Skeletal muscle cell (primary cell): Measurements from ENCODE around the gene TRABD2A.

Experiments
- DNase-seq: peaks from one replicate; pipeline ENCODE4 v3.0.0-alpha.2; 2010; ENCODE audit warnings: low read depth
- H3K4me3 ChIP-seq: 2 replicates; pipeline ENCODE4 v1.5.1; 2011; ENCODE audit warnings: low read depth, mild to moderate bottlenecking, control low read depth, low read length, moderate library complexity

TRABD2A gene

GRCh38 chr2:84832772-84833461, 48.0 kb downstream of the TRABD2A start:
- DNase-seq = no peak
- no peak overlapping the region for H3K4me3 ChIP-seq

GRCh38 chr2:84830758-84831500, 50.0 kb downstream of the TRABD2A start:
- no peak for DNase-seq
- H3K4me3 ChIP-seq = no peak overlapping the region

DNA sequence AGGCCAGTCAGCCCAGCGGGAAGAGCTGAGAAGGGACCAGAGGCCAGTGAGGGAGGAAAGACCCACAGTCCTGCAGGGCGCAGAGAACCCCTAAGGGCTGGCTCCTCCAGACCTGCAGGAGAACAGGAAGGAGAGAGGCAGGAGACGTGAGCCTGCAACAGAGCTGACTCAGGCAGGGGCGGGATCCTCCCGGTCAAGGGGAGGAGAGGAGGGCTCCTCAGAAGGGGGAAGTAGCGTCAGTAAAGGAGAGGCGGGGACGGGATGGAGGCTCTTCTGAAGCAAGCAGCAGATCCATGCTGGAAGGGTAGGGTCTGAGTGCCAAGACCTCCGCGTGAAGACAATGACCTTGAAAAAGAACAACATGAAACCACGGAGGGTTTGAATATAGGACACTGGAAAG, 50.8 kb downstream of the TRABD2A start:
- no peak overlapping the region for H3K4me3 ChIP-seq
- no peak for DNase-seq

DNA sequence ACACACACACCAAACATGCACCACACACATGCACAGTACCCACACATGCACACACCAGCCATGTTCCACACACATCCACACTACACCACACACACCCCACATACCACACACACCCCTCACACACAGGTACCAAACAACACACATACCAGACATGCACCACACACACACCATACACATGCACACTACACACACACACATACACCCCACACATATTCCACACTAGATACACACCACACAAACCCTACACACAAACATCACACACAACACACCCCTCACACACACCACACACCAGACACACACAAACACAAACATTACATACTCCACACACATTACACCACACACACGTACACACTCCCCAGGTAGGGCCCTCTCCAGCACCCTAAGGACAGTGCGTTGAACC, 51.2 kb downstream of the TRABD2A start:
- no peak for DNase-seq
- no peak overlapping the region for H3K4me3 ChIP-seq

GRCh38 chr2:84827978-84828575, 52.8 kb downstream of the TRABD2A start:
- no peak overlapping the region for H3K4me3 ChIP-seq
- DNase-seq = no peak

GRCh38 chr2:84823788-84824187, 57.1 kb downstream of the TRABD2A start:
- H3K4me3 ChIP-seq = no peak overlapping the region

DNA sequence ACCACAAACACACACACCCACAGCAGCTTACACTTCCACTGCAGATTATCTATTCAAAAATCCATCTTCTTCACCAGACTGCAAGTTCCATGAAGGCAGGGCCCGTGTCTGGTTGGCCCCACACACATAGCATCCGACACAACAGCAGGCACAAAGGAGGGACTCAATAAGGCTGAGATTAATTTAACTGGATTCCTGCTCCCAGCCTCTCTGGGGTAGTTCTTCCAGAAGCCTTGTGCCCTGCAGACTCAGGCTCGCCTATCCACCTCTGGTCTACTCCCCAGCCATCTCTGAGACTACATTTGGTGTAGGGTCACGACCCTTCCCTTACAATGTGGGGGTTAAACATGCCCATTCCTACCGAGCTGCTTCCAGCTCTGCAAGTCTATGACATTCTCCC, 57.7 kb downstream of the TRABD2A start:
- no peak for DNase-seq

More at GRCh38 chr2:84823788-84824187, 57.1 kb downstream of the TRABD2A start:
- DNase-seq = no peak

GRCh38 chr2:84821806-84822205, 59.1 kb downstream of the TRABD2A start:
- H3K4me3 ChIP-seq = no peak overlapping the region
- DNase-seq = no peak

More for the DNA sequence above, 57.7 kb downstream of the TRABD2A start:
- no peak overlapping the region for H3K4me3 ChIP-seq

GRCh38 chr2:84817239-84817655, 63.6 kb downstream of the TRABD2A start:
- no peak for DNase-seq
- H3K4me3 ChIP-seq = no peak overlapping the region

GRCh38 chr2:84816426-84817026, 64.4 kb downstream of the TRABD2A start:
- DNase-seq = no peak
- no peak overlapping the region for H3K4me3 ChIP-seq

GRCh38 chr2:84815146-84815545, 65.7 kb downstream of the TRABD2A start:
- no peak overlapping the region for H3K4me3 ChIP-seq
- no peak for DNase-seq

DNA sequence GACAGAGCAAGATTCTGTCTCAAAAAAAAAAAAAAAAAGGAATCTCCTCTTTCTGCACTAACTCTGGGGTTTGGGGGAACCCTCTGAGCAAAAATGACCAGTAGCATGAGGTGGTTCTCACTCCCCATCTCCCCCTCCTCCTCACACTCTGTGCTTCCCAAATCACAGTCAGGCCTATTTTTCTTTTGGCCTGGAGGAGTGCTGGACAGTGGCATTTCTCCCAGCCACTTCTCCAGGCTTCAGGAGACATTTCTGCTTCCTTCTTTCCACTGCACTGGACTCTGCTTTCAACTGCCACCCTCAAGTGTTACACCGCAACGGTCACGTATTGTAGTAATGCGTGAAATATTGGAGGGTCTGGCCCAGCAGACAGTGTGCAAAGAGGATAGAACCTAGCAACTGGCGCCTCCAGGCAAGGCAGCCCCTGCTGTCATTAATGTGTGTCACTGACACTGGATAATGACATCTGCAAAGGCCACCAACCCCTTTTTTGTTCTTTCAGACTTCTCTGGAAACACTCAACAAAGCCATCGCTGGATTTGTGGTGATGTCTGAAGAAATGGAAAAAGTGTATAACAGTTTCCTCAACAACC, 68.9 kb downstream of the TRABD2A start:
- DNase-seq = no peak
- no peak overlapping the region for H3K4me3 ChIP-seq

- DNase-seq = no peak
- H3K4me3 ChIP-seq = no peak overlapping the region
Observed at GRCh38 chr2:84808279-84808678, 72.6 kb downstream of the TRABD2A start.

DNA sequence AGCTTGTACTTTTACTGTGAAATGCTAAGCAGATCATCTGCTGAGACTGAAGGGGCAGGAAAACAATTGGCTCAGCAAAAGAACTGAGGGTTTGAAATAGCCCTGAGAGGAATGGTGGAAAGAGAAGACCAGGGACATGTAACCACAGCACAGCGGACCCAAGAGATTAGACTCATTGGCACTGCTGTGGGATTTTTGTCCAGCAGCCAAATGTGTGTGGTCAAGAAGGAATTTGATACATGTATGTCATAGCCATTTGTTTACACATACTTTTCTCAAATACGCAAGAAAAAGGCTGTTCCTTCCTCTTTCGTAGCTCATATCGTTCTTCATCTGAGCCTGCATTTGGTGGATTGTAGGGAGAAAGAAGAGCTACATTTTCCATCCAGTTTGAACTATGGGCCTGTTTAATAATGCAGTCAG, 73.8 kb downstream of the TRABD2A start:
- no peak overlapping the region for H3K4me3 ChIP-seq
- peak; percentile 97 for DNase-seq

DNA sequence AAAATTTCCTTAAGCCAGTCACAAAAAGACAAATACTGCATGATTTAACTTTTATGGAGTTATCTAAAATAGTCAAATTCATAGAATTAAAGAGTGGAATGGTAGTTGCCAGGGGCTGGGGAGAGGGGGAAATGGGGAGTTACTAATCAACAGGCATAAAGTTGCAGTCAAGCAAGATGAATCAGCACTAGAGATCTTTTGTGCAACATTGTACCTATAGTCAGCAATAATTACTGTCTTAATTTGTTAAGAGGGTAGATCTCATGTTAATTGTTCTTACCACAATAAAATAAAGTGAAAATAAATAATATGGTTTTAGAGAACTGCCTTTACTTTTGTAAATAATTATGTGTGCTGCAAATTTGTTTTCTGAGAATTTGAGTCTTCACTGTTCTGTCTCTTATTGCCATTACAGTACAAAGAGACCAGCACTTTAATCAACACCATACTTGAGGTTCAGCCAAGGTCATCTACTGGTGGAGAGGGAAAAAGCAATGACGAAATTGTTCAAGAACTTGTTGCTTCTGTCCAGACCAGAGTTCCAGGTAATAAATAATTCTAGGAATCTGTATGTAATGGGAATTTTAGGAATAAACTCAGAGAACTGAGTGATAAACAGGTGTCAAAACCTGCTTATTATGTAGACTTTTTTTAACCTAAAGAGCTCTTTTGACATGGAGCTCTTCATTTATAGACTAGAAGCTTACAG, 75.5 kb downstream of the TRABD2A start:
- no peak overlapping the region for H3K4me3 ChIP-seq
- peak; percentile 41 for DNase-seq

DNA sequence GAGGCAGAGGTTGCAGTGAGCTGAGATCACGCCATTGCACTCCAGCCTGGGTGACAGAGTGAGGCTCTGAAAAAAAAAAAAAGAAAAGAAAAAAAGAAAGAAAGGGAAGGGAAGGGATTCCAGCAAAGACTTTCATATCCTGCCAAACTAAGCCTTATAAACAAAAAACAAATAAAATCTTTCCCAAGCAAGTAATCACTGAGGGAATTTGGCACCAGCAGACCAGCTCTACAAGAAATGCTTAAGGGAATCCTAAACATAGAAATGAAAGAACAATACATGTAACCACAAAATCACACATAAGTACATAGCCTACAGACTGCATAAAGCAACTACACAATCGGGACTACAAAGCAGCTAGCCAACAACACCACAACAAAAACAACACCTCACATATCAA, 79.1 kb downstream of the TRABD2A start:
- DNase-seq = no peak
- H3K4me3 ChIP-seq = no peak overlapping the region

GRCh38 chr2:84800194-84800805, 80.6 kb downstream of the TRABD2A start:
- no peak overlapping the region for H3K4me3 ChIP-seq
- DNase-seq = no peak

GRCh38 chr2:84799772-84800171, 81.1 kb downstream of the TRABD2A start:
- DNase-seq = no peak
- H3K4me3 ChIP-seq = no peak overlapping the region

- no peak for DNase-seq
- H3K4me3 ChIP-seq = no peak overlapping the region
Observed at GRCh38 chr2:84797271-84797670, 83.6 kb downstream of the TRABD2A start.
